ENCODE measurements around the gene FCN2. TPM values are rescaled to one million over a fixed set of nuclear protein-coding genes. Genes with fewer than 3 reads are reported as not detected.

Gene FCN2
- total RNA-seq, 1 experiment from 2014 or later, result not detected

DNA sequence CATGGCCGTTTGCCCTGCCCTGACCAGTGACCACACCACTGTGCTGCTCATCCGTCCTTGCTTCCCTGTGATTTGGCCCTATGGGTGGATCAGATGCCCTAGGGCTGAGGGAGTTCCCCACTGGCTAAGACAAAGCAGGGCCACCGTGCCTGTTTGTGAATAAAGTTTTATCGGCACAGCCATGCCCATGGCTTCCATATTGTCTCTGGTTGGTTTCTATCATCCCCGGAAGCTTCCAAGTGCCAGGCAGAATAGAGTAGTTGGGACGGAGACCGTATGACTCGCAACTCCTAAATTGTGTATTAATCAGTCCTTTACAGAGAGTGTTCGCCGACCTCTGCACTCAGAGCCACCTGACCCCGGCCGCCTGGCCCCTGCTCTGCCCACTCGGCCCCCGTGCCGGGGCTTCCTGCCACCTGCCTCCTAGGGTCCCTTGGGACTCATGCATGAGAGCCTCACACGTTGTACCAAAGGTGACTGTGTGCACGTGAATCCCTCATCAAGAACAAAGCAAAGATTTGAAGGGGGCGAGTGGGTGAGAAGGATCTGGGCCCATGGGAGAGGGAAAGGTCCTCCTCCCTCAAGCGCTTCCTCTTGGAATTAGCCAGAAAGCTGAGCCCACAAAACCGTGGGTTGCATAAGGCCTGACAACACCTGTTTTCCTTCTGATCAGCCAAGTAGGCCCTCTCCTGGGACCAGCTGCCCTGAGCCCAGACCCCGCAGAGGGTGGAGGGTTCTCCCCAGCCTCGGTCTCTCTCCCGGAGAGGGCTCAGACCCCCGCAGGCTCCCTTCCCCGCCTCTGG, 11.7 kb upstream of the FCN2 start:
- DNase-seq (ENCODE audit: low spot score), result no peak

DNA sequence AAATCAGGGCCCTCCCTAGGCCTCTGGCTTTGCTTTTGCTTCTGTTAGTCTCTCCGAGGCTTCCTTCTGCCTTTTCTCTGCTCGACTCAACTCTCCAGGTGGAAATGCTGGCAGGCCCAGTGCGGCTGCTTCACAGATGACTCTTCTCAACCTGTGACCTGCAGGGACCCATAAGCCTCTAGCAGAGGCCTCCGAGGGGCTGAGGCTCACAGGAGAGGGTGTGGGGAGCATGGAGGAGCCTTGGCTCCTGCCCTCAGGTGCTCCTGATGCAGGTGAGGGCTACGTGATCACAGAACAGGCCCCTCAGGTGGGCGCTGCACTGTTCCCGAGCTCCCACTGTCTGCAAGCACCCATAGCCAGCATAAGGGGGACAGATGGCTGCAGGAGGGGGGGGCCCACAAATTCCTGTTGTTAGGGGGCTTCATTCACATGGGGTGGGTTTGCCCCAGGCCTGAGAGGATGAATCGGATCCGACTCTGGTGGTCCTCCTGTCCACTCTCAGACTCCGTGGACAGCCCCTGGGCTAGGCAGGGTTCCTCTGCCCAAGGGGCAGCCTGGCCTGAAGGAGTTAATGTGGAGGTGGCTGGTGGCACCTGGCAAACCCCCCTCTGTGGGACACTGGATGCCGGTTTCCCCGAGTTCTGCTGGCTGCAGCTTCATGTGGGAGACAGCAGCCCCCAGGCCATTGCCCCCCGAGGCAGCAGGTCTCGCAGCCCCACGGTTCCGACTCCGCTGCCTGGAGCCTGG, 10.9 kb upstream of the FCN2 start:
- DNase-seq (ENCODE audit: low spot score), result no peak

DNA sequence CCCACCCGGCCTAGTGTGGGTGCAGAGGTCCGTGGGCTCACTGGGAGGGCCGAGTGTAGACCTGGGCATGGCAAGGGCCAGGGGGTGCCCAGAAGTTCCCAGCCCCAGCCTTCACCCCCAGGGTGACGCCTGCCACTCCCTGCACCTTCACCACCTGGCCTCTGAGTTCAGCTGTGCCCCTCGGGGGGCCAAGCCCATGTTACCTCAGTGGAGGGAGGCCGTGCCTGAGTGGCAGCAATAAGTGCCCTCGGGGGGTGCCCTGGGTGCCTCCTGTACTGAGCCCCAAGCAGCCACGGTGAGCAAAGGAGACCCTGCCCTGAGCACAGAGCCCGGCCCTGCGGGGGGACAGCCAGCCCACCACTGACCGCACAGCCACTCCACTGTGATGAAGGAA, 10.3 kb upstream of the FCN2 start:
- DNase-seq (ENCODE audit: low spot score), result no peak

DNA sequence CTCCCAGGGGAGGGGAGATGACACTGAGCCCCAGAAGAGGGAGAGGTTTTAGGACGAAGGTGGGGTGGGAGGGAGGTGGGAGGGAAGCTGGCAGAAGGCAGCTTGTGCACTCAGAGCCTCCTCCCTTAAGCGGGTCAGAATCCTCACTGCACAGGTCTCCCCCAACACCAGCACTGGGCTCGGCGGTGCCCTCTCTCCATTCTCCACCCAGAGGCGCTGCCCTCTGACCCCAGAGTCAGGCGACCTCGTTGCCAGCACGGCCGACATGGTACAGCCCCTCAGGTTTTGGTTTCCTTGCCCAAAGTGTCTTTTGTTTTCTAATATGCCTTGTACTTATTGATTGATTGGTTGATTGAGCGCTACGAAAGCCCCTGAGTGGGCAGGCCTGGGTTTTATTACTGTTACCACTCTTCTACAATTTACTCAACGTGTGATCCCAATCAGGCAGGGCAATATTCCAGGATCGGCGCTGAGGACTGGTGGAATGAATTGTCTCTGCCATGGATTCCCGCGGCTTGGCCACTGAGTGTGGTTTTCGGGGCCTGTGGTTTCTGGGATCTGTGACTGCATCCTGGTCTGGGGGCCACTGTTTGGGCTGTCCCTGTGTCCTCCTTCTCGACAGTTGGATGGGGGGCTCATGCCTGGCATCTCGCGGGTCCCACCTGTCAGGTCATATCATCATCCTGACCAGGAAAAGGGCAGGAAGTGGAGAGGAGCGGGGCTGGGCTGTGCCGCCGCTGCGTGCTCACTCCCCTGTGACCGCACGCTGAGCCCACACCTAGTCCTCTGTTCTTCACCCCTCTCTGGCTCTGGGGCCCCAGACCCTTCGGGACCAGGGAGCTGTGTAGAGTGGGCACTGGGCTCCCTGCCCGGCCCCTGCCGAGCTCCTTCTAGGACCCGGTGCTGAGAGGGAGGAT, 9.6 kb upstream of the FCN2 start:
- DNase-seq (ENCODE audit: low spot score), result no peak

DNA sequence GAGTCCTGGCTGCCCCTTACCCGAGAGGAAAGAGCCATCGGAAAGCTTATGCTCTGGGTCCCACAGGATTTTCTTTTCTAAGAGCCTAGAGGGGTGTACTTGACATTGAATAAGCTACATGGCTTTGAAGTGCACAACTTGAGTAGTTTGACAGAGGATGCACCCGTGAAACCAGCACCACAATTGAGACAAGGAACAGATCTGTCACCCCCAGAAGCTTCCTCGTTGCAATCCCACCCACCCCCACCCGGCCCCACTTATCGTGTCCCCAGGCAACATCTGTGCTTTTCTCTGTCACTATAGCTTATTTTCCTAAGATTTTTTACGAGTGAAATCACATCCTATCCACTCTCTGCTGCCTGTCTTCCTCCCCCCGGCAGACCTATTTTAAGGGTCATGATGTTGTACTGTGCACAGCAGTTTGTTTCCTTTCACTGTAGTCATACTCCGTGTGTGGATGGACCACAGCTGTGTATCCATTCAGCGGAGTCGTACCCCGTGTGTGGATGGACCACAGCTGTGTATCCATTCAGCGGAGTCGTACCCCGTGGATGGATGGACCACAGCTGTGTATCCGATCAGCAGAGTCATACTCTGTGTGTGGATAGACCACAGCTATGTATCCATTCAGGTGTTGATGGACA, 8.8 kb upstream of the FCN2 start:
- no peak for DNase-seq (ENCODE audit: low spot score)

DNA sequence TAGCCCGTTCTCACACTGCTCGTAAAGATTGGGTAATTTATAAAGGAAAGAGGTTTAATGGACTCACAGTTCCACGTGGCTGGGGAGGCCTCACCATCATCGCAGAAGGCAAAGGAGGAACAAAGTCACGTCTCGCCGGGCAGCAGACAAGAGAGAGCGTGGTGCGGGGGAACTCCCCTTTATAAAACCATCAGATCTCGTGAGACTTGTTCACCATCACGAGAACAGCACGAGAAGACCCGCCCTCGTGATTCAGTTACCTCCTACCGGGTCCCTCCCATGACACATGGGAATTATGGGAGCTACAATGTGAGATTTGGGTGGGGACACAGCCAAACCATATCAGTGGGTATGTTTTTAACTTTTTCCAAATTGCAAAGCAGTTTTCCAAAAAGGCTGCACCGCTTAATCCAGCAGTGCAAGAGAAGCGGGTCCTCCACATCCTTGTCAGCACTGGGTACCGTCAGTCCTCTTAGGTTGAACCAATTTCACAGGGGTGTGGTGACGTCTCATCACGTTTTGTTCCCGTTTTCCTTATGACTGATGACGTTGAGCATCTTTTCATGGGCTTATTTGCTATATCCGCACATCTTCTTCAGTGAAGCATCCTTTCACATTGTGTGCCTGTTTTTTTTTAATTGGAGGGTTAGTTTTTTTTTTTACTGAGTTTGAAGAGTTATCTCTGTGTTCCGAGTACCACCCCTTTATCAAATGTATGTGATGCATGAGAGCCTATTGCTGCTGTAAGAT, 8.0 kb upstream of the FCN2 start:
- DNase-seq (ENCODE audit: low spot score), result no peak

DNA sequence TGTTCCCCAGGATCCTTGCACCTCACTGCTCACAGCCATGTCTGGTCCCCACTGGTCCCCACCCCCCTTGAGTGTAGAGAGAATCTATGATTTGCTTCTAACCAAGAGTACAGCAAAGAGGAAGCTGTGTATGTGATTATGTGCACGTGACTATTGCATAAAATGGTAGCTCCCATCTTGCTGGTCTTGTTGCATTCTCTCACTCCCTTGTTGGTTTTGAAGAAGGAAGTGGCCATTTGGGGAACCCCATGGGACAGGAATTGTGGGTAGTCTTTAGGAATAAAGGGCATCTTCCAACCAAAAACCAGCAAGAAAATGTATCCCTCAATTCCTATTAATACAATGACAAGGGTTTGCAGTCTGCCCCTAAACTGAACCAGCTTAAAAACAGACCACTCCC, 5.2 kb upstream of the FCN2 start:
- DNase-seq (ENCODE audit: low spot score), result no peak

DNA sequence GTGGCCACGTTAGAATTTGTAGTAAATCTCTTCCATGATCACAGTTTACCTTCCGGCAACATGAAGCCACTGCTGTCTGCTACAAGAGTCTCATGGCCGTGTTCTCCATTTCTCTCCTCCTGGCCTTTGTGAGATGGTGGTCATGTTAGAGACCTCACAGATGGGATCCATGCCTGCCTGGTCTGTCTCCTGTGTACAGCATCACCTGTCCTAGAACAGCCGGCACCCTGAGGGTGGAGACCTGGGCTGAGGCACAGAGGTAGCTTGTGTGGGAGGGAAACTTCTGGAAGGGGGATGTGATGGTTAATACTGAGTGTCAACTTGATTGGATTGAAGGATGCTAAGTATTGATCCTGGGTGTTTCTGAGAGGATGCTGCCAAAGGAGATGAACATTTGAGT, 3.1 kb upstream of the FCN2 start:
- no peak for DNase-seq (ENCODE audit: low spot score)

DNA sequence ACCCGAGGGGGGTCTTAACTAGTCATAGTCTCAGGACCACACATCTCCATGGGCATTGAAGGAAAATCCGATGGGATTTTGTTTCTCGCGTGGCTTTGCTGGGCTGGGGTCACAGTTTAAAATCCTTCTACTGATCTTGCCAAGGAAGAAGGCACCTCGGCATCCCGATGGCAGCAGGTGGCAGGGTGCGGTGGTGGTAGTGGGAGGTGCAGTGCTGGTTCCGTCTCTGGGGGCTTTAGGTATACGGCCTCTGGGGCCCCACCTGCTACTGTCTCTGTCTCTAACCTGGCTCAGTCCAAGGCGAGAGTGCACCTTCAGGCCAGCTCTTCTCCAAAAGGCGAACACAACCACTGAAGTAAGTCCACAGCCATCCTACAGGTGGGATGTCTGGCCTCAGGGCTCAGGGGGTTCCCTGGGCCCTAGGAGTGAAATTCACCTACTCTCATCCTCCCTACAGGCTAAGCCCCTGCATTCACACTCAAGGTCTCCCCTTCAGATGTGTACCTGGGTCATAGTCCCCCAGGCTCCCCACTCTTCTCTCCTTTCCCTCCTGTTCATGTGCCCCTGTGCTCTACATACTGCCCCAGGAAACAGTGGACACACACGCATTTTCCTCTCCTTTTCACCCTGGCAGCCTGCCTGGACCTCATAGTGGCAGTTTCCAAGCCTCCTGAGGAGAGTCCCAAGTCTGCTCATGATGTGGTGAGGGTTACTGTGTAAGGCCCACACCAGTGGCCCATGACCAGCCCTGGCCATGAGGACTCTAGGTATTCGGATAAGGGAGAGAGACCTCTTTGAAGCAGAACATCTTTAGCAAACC, 736 bp upstream of the FCN2 start:
- DNase-seq (ENCODE audit: low spot score), result no peak

DNA sequence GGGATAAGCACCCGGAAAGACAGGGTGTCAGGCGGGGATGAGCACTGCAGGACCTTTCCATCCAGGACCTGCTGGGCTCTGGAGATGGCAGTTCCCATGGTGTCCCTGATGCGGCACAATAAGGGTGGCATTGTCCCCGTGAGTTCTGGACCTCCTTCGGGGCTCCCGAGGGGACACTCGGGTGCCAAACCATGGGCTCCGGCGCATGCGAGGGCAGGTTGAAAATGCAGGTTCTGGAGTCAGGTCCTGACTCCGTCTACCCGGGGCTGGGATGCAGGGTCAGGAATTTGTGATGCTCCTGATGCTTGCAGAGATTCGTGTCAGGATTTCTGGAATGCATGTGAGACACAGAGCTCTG, 682 bp downstream of the FCN2 start:
- no peak for DNase-seq (ENCODE audit: low spot score)

DNA sequence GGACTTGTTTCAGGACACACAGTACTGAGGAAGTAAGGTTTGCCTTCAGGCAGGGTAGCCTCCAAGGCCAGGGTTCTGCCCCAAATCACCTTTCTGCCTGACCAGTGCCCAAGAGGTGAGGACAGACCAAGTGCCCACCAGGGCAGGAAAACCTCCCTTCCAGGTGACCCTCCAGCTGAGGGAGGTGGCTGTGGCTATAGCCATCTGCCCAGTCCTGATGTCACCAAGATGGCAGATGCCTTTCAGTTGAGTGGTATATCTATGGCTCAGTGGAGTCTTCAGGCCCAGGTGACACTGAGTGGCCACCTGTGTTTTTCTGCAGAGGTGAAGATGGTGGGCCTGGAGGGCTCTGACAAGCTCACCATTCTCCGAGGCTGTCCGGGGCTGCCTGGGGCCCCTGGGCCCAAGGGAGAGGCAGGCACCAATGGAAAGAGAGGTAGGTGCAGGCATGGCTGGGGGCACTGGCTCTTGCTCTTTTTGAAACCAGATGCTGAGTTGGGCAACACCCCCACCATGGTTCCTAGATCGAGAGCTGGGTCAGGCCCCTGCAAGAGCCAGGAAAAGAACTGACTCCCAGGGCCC, 1.7 kb downstream of the FCN2 start:
- no peak for DNase-seq (ENCODE audit: low spot score)

DNA sequence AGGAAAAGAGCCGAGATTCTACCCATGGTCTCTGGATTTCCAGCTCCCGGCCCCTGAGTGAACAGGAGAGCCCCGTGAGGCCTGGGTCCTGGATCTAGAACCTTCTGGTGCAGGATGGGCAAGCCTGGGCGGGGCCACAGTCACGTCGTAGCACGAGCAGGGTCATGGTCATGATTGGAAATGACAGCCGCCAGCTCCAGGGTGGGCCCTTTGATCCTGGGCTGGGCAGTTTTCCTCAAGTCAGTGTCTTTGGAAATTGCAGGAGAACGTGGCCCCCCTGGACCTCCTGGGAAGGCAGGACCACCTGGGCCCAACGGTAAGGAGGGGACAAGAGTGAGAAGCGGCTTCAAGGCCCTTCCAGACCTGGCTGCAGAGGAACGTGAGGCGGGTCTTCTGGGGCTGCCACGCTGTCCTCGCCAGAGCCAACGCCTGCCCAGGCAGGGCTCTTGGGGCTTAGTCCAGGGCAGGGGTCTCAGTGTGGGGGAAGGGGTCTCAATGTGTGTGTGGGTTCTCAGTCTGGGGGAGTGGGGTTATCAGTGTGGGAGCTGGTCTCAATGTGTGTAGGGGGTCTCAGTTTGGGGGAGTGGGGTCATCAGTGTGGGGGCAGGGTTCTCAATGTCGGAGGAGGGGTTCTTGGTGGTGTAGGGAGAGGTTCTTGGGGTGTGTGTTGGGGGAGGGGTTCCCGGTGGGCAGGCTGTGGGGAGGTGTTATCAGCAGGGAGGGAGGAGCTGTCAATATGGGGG, 2.6 kb downstream of the FCN2 start:
- DNase-seq (ENCODE audit: low spot score), result no peak

DNA sequence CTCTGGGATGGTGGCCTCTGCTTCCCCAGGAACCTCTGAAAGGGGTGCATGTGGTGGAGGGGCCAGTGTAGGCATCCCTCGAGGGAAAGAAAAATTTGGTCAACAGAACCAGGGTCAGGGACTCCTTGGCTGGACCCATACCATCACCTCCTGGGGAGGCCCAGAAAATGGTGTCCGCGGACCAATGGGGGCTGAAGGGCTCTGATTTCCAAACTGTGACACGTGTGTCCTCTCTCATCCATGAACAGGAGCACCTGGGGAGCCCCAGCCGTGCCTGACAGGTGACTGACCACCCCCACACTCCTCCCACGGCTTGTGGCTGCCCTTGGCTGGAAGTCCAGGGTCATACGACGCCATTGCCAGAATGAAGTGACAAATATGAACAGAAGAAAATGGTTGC, 3.9 kb downstream of the FCN2 start:
- DNase-seq (ENCODE audit: low spot score), result no peak

DNA sequence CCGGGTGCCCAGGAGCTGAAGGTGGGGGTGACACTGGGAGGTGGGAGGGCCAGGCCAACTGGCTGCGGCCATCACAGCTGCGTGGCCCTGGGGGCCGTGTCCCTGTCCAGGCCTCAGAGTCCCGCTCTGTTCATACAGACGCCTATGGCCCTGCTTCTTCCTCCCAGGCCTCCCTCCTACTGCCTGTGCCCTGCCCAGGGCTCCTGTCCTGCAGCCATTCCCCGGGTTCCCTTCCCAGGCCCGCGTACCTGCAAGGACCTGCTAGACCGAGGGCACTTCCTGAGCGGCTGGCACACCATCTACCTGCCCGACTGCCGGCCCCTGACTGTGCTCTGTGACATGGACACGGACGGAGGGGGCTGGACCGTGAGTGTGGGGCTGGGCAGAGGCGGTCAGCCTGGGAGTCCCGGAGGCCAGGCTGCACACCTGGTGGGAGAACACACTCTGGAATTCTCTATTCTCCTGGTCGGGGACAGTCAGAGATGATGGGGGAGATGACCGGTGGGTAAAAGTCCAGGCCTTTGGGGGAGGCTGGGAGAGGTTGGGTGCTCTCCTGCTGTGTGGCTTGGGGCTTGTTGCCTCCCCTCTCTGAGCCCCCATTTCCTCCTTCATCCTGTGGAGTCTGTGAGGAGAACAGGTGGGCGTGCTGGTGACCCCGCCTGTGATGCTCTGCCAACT, 4.5 kb downstream of the FCN2 start:
- DNase-seq (ENCODE audit: low spot score), result no peak

DNA sequence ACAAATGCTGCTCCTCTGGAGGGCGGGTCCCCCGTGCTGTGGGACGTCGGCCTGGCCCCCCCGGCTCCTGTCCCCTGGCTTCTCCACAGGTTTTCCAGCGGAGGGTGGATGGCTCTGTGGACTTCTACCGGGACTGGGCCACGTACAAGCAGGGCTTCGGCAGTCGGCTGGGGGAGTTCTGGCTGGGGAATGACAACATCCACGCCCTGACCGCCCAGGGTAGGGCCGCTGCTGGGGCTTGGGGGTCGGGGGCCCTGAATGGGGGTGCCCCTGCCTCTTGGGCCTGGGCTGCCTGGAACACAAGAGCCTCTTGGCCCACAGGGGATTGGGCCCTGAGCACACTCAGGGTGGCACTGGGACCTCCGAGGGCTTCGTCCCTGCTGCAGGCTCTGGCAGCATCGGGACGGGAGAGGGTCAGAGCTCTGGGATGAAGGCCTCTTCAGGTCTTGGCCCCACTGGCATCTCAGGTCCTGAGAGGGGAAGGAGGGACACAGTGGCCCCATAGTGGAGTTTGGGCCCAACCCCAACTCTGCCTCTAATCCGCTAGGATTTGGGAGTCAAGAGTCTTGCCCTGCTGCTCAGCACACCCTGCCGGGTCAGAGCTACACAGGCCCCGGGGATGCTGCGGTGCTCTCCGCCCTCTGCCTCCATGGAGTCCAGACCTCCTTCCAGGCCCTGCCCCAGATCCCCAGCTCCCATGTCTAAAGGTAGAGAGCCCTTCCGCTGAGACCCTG, 5.2 kb downstream of the FCN2 start:
- DNase-seq (ENCODE audit: low spot score), result no peak

DNA sequence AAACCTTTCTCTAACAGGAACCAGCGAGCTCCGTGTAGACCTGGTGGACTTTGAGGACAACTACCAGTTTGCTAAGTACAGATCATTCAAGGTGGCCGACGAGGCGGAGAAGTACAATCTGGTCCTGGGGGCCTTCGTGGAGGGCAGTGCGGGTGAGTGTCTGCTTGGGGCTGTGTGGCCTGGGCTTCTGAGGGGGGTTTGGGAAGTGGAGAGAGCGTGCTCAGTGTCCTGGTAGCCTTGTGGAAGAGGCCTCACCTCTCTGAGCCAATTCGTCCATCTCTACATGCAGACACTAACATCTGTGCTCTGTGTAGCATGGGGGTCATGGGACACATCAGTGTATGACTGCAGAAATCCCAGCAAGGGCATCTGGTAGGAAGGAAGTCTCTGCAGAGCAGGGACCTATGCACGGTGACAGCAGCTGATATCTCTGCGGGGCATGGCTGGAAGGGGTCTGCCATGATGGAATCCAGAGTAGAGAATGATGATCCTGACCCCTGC, 5.9 kb downstream of the FCN2 start:
- no peak for DNase-seq (ENCODE audit: low spot score)

DNA sequence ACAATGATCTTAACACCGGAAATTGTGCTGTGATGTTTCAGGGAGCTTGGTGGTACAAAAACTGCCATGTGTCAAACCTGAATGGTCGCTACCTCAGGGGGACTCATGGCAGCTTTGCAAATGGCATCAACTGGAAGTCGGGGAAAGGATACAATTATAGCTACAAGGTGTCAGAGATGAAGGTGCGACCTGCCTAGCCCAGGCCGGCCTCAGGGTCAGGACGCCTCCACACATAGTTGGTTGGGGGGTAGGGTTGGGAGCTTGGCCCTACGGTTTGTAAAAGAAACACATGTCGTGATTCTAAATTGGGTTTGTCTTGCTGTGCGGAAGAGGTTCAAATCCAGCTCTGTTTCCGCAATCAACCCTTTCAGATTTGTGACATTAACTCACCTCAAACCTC, 6.6 kb downstream of the FCN2 start:
- DNase-seq (ENCODE audit: low spot score), result no peak
